Ramos (cell line): ENCODE data around the gene PTPRD.

Experiments
- in situ Hi-C: fragments of 300-500 bp; cut with MboI; formaldehyde crosslinking; loops from one replicate; pipeline ENCODE4 v1.14.3; 2022; ENCODE audit warnings: low sequenced_read_pairs; ENCODE audit not compliant: unreplicated experiment

PTPRD gene

DNA sequence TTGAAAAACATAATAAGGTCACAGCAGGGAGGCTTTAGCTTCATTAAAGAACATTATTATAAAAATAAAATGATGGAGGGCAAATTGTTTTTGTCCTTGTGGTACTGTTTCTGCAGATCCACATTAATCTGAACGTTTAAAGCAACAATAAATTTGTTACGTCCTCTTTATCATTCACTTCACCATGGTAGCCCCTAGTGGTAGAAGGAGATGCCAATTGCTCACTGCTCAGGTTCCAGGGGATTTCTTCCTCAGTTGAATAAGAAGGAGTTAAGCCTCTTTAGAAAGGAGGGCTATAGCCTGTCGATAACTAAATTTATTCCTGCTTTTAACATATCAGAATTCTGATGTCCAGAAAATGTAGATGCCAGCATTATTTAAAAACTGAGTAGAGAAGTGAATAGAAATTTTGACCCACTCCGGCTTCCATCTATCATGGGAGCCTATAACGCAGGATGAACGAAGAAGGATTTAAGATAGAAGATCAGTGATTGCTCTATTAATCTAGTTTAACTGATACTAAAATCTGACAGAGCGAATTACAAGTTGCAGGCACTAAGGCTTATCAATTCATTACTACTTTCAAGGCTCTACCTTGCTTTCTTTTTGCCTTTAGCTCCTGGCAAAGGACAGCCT, 692.3 kb downstream of the PTPRD start:
- in situ Hi-C loops: no loop called here

DNA sequence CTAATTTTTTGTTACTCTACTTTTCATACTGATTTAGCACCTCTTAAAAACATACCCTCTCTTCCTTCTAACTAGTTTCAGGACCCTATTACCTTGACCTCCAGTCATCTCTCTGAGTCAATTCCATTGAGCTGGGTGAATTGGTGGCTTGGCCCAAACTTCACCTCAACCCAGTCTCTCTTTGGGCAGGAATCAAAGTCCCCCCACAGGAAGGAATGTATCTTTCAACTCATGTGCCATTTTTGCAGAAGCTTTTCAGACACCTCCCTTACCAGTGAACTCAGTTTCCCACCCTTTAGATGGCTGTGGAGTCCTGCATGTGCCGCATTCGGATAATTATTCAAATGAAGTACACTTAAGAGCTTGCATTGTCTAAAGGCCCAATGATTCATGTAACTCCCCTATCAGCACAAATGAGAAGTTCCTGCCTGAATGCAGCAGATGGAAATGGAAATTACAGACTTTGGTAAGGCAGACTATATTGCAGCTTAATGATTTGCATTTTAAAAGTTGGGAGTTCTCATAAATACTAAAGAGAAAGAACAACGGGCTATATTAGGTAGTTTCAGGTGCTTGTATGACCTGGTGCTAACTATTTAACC, 693.5 kb downstream of the PTPRD start:
- in situ Hi-C loops: no loop called here

- in situ Hi-C loops: no loop called here
These were observed 695.4 kb downstream of the PTPRD start for GRCh38 chr9:9917400-9917799.

GRCh38 chr9:9914174-9914573, 698.6 kb downstream of the PTPRD start:
- in situ Hi-C loops: no loop called here

- in situ Hi-C loops: no loop called here
These were observed 699.4 kb downstream of the PTPRD start for GRCh38 chr9:9913276-9913832.

DNA sequence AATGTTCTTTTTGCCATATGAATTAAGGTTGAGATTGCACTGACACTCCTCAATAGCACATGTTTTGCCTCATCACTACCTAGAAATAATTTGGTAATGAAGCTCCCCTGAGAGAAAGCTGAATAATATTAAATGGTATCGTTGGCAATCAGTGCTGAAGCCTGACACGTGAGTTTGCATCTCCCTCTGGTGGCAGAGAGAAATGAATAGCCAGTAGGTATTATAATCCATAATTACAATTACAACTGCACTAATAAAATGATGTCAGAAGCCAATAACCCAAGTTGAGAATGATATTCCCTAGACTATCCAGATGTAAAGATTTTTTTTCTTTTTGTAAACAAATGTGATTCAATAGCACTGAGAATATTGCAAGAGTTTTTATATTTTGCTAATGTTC, 700.3 kb downstream of the PTPRD start:
- in situ Hi-C loops: no loop called here

DNA sequence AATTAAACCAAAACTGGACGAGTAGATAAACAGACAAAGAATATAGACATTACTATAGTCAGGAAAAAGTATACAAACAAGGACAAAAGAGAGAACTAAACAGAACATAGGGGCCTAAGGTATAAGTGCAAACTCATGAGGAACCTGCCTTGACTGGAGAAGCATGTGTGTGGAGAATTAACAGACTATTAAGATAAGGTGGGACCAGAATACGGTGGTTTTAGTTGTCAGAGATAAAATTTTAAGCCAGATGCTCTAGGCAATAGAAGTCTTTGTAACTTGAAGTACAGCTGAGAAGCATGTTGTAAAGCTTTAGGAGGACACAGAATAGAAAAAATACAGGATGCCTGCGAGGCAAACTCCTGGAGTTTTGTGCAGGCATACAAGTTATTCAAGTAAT, 707.1 kb downstream of the PTPRD start:
- in situ Hi-C loops: no loop called here

DNA sequence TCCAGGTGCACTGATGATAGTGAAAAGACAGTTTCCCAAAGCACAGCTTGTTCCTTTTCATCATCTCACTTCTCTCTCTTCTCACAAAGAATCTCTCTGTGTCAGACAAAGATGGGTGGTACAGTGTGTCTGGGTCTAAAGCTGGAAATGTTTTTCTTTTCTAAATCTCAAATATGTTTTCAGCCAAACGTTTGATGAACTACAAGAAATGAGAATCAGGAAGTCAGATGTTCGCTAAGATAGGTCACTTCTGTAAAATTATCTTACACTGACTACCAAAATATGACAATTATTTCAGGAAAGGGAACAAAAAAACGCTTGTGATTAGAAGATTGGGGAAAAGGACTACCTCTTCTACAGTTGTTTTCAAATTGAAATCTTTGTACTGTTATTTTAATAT, 708.8 kb downstream of the PTPRD start:
- in situ Hi-C loops: no loop called here

- in situ Hi-C loops: no loop called here
These were observed 711.2 kb downstream of the PTPRD start for GRCh38 chr9:9901624-9902023.

- in situ Hi-C loops: no loop called here
These were observed 719.0 kb downstream of the PTPRD start for GRCh38 chr9:9893837-9894236.

- in situ Hi-C loops: no loop called here
These were observed 720.6 kb downstream of the PTPRD start for GRCh38 chr9:9892217-9892616.

DNA sequence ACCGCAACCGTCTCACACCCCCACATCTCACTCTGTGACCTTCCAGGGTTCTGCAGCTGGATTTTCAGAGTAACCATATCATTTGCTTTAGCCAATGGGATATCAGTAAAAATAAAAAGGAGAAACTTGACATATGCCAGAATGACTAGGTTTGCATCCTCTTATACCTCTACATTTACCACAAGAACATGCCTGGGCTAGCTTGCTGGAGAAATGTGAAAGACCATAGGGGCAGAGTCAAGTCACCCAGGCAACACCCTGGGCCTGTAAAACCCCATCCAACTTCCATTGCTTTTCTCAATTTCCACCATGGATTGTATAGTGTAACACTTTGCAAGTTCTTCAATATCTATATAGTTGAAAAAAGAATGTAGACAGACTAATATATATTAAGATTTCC, 731.1 kb downstream of the PTPRD start:
- in situ Hi-C loops: no loop called here

DNA sequence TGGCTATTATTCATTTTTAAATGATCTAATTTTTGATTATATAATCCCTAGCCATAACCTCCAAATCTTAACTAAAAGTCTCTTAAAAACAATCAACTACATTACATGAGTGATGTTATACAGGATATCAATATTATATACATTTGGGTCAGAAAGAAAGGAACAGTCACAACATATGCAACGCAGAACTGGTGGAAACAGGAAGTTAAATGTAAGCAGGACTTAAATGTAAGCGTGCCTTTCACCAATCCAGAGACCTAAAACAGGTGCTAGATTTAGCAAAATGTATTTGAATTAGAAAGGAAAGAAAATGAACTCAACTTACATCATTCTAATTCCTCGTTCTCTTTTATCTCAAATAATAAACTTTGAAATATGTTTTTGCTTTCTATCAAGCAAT, 738.5 kb downstream of the PTPRD start:
- in situ Hi-C loops: no loop called here

- in situ Hi-C loops: no loop called here
These were observed 750.5 kb downstream of the PTPRD start for GRCh38 chr9:9862235-9862810.

- in situ Hi-C loops: no loop called here
These were observed 757.4 kb downstream of the PTPRD start for GRCh38 chr9:9855177-9856078.

- in situ Hi-C loops: no loop called here
These were observed 765.1 kb downstream of the PTPRD start for GRCh38 chr9:9847750-9848149.

- in situ Hi-C loops: no loop called here
These were observed 766.2 kb downstream of the PTPRD start for GRCh38 chr9:9846557-9846956.

DNA sequence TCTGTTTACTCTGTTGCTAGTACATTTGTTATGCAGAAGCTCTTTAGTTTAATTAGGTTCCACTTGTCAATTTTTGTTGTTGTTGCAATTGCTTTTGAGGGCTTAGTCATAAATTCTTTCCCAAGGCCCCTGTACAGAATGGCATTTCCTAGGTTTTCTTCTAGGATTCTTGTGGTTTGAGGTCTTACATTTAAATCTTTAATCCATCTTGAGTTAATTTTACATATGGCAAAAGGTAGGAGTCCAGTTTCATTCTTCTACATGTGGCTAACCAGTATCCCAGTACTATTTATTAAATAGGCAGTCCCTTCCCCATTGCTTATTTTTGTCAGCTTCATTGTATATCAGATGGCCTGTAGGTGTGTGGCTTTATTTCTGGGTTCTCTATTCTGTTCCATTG, 792.4 kb downstream of the PTPRD start:
- in situ Hi-C loops: no loop called here

- in situ Hi-C loops: no loop called here
These were observed 792.9 kb downstream of the PTPRD start for GRCh38 chr9:9819886-9820285.

DNA sequence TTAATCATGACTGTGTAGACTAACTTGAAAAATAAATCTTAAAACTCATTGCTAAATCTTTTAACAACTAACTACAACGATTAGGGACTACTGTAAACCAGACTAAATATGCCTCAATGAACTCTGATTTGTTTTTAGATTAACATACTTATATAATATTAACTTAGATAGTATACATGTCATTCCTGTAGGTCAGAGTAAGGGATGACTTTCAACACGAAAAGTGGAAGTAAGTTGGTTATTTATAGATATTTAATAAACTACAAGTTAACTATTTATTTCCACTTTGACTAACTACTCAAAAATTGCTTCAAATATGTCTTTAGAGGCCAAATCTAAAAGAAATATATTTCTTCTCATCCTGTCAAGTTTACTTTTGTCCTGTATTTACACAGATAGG, 795.6 kb downstream of the PTPRD start:
- in situ Hi-C loops: no loop called here

- in situ Hi-C loops: no loop called here
These were observed 808.7 kb downstream of the PTPRD start for GRCh38 chr9:9804109-9804508.
